WI38 (cell line): Measurements from ENCODE around the gene ABHD2.

Experiments used
- H3K4me3 ChIP-seq: 2 replicates; pipeline ENCODE4 v1.5.1; 2011; ENCODE audit warnings: low read depth, mild to moderate bottlenecking, control low read depth, low read length
- CTCF ChIP-seq: IDR thresholded peaks from 2 replicates; pipeline ENCODE4 v1.5.1; 2012; ENCODE audit warnings: low read depth, mild to moderate bottlenecking, control low read depth, low read length

ABHD2 gene

DNA sequence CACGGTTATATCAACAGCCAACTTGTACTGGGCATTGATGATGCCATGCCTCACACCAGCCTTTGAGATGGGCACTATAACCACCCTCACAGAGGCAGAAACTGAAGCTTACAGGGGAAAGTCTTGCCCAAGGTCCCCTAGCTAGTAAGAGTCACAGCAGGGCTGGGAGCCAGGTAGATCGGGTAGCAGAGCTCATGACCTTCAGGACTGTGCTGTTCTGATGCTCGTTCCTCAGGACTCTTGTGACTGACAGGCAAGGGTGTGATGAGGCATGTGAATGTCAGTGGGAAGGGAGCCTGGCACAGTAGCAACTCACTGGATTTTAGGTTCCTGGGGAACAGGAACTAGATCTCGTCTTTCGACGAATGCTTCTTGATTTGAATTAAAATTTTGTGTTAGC, 67.4 kb downstream of the ABHD2 start:
- no peak overlapping the region for H3K4me3 ChIP-seq
- no peak for TF ChIP-seq CTCF

DNA sequence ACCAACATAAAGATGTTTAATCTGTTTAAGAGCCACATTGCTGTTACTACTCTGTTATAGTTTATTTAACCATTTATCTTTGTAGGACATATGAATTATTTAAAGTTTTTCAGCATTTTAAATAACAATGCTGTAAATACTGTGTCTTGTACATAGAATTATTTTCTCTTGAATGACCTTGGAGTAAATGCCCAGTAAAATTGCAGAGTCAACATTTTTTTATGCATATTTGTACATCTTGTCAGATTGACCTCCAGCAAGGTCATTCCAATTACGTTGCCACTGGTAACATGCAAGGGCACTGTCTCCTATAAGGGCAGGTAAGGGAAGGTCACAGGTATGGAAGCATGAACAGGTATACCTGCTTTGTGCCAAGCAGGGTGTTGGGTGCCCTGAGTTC, 68.8 kb downstream of the ABHD2 start:
- no peak overlapping the region for H3K4me3 ChIP-seq
- TF ChIP-seq CTCF = no peak

DNA sequence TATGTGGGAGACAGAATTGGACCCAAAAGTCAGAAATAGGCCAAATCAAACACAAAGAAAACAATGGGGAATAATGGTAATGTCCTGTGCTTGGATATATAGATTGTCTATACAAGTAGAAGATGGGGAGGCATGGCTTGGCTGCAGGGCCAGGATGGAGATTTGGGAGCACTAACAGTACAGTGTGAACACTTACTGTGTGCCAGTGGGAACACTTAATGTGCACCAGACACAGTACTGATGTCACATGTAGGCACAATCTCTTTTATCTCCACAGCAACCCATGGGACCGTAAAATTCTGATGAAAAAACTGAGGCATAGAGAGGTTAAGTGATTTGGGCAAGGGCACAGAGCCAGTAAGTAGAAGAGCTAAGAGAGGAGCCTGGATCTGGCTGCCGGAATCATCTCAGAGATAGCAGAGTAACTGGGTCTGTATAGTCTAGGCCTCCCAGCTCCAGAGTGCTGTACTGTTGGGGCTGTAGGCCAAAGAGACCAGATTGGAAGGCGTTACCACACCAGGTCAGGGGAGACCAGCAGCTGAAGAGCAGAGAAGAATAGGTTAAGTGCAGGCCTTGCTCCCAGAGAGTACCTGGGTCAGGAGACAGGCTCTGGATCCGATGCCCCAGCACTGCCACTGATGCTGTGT, 69.8 kb downstream of the ABHD2 start:
- no peak for TF ChIP-seq CTCF
- H3K4me3 ChIP-seq = no peak overlapping the region

- H3K4me3 ChIP-seq = no peak overlapping the region
- TF ChIP-seq CTCF = no peak
Observed at GRCh38 chr15:89161666-89162065, 73.4 kb downstream of the ABHD2 start.

- TF ChIP-seq CTCF = no peak
- no peak overlapping the region for H3K4me3 ChIP-seq
Observed at GRCh38 chr15:89163271-89164055, 75.2 kb downstream of the ABHD2 start.

- H3K4me3 ChIP-seq = no peak overlapping the region
- no peak for TF ChIP-seq CTCF
Observed at GRCh38 chr15:89164712-89165211, 76.5 kb downstream of the ABHD2 start.

DNA sequence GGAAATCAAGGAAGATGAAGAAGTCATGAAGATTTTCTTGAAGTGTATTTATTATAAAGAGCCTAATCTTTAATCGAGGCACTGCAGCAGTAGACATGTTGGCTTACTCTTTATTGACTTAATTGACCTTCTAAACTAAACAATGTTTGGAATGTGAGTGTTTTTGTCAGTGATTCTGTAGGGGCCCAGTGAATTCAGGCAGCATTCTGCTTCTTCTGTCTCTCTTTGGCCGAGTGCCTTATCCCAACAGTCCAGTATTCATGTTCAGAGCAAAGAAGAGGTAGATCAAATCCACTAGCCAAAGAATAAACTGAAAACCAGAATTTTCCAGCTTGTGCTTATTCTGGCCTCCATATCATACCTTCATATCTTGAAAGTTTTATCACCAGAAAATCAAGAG, 77.4 kb downstream of the ABHD2 start:
- no peak for TF ChIP-seq CTCF
- H3K4me3 ChIP-seq = no peak overlapping the region
